NCI-H2081 (cell line): ENCODE measurements around the gene CDRT15.
"Not testable (repeated sequence)": the region's sequence is repeated elsewhere in the genome, so short reads cannot be mapped to it uniquely, and the experiment has no call there.

ENCODE experiments used
- DNase-seq, 2 experiments: peaks; one replicate each; lab custom pipeline; 2025; lab: John Stamatoyannopoulos, UW

The CDRT15 gene

GRCh38 chr17:14206891-14207290, 29.8 kb downstream of the CDRT15 start:
- no peak for DNase-seq

GRCh38 chr17:14205992-14206461, 30.6 kb downstream of the CDRT15 start:
- DNase-seq, result peak; percentile 24 to 75

- DNase-seq, result no peak
Measured at GRCh38 chr17:14205380-14205779, 31.3 kb downstream of the CDRT15 start.

GRCh38 chr17:14204546-14204945, 32.1 kb downstream of the CDRT15 start:
- no peak for DNase-seq

GRCh38 chr17:14204084-14204483, 32.6 kb downstream of the CDRT15 start:
- no peak for DNase-seq

- DNase-seq, result no peak
Measured at GRCh38 chr17:14203388-14203787, 33.3 kb downstream of the CDRT15 start.

GRCh38 chr17:14202388-14203166, 34.1 kb downstream of the CDRT15 start:
- no peak for DNase-seq

GRCh38 chr17:14201988-14202380, 34.7 kb downstream of the CDRT15 start:
- no peak for DNase-seq

GRCh38 chr17:14201021-14201987, 35.4 kb downstream of the CDRT15 start:
- DNase-seq, result no peak

- DNase-seq, result no peak
Measured at GRCh38 chr17:14200354-14200753, 36.3 kb downstream of the CDRT15 start.

GRCh38 chr17:14199601-14200000, 37.1 kb downstream of the CDRT15 start:
- DNase-seq, result no peak

GRCh38 chr17:14198575-14198974, 38.1 kb downstream of the CDRT15 start:
- DNase-seq, result peak in 1 of 2 experiments; percentile 3

GRCh38 chr17:14198013-14198412, 38.6 kb downstream of the CDRT15 start:
- peak in 1 of 2 experiments; percentile 40 for DNase-seq

GRCh38 chr17:14197586-14197985, 39.1 kb downstream of the CDRT15 start:
- DNase-seq, result peak in 1 of 2 experiments; percentile 40

GRCh38 chr17:14197057-14197456, 39.6 kb downstream of the CDRT15 start:
- DNase-seq, result no peak

GRCh38 chr17:14196377-14196997, 40.2 kb downstream of the CDRT15 start:
- no peak for DNase-seq

- DNase-seq, result not testable (repeated sequence)
Measured at GRCh38 chr17:14192636-14193344, 43.9 kb downstream of the CDRT15 start.

GRCh38 chr17:14192039-14192438, 44.6 kb downstream of the CDRT15 start:
- DNase-seq, result not testable (repeated sequence)

- DNase-seq, result not testable (repeated sequence)
Measured at GRCh38 chr17:14191469-14191868, 45.2 kb downstream of the CDRT15 start.

- DNase-seq, result not testable (repeated sequence)
Measured at GRCh38 chr17:14190774-14191173, 45.9 kb downstream of the CDRT15 start.

GRCh38 chr17:14186443-14186842, 50.2 kb downstream of the CDRT15 start:
- DNase-seq, result not testable (repeated sequence)
